ENCODE data around the gene EVI2B.
"Not testable (repeated sequence)": the region's sequence is repeated elsewhere in the genome, so short reads cannot be mapped to it uniquely, and the experiment has no call there.

Gene EVI2B

DNA sequence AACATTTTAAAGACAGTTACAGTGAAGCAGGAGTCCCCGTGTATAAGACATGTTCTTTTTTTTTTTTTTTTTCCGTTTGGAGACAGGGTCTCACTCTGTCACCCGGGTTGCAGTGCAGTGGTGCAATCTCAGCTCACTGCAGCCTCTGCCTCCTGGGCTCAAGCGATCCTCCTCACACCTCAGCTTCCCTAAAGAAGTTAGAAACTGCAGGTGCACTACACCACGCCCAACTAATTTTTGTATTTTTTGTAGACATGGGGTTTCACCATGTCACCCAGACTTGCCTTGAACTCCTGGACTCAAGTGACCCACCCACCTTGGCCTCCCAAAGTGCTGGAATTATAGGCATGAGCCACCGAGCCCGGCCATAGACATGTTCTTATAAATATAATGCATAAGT is 3.0 kb downstream of the EVI2B start:
- DNase-seq (ENCODE audit: low spot score), result no peak

- DNase-seq (ENCODE audit: low spot score), result no peak
These were observed 3.6 kb downstream of the EVI2B start for GRCh38 chr17:31310260-31310659.

- no peak for DNase-seq (ENCODE audit: low spot score)
These were observed 4.3 kb downstream of the EVI2B start for GRCh38 chr17:31309556-31309955.

DNA sequence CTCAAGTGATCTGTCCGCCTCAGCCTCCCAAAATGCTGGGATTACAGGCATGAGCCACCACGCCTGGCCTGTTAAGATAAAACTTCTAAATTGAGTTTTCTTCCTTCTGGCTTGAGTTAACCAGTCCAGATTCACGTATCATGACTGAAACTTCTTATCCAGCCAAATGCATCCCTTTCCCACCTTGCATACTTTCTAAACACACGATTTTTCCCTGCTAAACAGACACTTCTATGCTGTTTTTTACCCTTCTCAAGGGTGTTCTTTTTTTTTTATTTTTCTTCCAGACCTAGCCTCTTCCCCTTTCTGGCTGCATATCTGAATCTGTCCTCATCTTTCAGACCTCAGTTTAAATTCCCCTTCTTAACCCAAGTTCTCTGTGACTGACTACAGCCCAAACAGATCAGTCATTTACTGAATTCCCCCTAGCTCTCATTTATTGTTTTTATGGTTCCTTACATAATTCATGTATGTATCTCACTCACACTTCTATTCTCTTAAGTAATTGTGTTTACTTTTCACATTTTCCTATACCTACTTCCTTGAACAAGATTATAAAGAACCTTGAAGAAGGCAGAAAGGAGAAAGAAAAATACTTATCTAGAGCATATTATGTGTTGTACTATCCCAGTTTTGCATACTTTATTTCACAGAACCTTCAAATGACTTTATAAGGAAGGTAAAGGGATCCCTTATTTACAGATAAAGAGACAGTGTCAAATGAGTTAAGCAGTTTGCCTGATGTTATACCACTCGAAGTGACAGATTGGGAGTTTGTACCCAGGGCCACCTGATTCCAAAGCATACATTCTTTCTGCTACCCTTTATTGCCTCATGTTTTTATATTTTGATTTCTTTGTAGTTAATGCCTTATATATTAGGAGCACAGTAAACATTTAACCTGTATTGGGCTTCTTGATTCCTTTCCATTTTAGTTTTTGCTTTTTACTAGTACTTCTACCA is 5.2 kb downstream of the EVI2B start:
- DNase-seq (ENCODE audit: low spot score), result no peak

GRCh38 chr17:31307640-31308039 is 6.2 kb downstream of the EVI2B start:
- DNase-seq (ENCODE audit: low spot score), result no peak

GRCh38 chr17:31299624-31300023 is 14.2 kb downstream of the EVI2B start:
- no peak for DNase-seq (ENCODE audit: low spot score)

DNA sequence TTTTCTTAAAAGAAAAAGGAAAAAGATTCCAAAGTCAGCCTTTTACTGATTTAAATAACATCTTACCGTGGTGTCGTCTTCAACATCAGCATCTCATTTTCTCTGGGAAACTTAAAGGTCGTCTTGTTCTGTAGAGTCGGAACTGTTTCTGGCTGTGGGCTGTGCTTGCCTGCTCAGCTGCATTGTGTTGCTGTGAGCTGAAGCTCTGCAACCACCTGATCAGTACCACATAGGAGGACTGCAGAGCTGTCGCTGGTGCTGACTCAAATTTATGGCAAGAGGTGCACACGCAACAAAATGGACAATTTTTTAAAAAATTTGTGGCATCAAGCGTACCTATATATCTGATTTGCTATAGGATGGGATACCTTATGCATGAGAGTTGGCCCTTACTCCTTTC is 16.8 kb downstream of the EVI2B start, which contains the start of gene OMG:
Gene OMG, minus strand, starts transcription at position 150 of the 400 bp plus-strand sequence. CDS start 908 bp downstream, outside the sequence.
- DNase-seq (ENCODE audit: low spot score), result no peak

DNA sequence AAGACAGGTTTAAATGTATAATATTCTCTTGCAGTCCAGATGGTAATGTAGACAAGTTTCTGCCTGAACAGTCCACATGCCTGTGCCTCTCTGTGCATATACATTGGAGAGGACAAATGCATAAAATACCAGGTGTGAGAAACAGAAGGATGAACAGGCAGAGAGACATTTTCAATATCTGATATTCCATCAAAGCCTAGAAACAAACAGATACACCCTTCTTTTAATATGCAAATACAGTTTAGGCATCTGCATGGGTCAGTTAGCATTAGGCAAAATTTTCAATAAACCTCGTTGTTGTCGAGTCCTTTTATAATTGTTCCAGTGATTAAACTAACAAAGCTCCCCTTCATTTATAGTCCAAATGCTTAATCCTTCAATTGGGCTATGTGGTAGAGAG is 17.7 kb downstream of the EVI2B start:
- no peak for DNase-seq (ENCODE audit: low spot score)

DNA sequence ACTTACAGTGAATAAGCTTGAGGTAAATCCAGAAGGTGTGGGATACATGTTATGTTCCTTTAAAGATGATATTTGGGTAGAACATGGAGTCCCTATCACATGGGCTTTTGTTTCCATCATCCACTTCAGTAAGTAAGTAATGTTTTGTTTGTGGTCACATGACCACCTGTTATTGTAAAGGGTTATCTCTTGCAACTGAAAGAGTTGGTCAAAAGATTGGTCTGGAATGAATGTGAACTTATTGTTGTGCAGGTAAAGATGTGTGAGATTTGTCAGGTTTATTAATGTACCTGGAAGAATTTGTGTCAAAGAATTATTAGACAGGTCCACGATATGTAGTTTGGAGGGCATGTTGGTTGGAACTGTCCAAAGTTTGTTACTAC is 18.4 kb downstream of the EVI2B start:
- no peak for DNase-seq (ENCODE audit: low spot score)

DNA sequence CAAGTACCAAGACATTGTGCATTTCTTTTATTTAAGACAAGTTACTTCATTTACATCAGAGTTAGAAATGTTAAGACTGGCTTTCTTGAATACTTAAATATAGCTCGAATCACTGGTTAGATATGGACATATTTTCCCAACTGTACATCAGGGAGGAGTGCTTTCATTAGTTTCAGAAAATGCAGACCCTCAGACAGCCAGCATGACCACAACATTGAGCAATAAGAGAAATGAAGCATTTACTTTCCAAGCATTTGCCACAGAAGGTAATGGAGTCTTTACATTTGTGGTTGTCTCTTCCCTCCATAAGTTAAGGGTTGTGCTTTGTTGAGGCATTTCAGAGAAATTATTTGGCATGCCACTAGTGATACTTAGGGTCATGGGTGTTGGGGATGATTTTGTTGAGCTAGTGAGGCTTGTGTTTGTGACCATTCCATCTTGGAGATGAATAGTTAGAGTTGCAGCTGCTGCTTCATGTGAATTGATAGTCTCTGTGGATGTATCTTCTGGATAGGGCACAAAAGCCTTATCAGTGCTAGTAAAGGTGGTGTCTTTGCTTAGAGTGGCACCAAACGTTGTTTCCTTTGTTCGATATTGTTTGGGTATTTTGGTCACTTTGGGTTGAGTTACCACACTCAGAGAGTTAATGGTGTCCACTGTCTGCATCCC is 18.9 kb downstream of the EVI2B start:
- DNase-seq (ENCODE audit: low spot score), result no peak

DNA sequence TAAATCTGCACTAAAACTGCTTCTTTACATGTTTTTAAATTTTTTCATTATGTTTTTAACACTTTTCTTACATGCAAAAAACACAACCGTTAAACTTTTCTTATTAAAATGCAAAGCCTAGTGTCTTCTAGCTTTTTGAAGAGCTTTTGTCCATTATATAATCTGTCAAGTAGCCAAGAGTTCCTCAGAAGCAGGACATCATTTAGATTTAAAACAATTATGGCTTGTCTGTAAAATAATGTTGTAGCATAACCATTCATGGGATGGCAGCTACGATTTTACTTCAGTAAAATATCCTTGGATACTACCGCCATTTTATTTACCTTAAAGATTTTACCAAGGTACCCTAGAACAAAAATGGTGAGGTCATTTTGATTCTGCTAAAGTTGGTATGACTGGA is 19.6 kb downstream of the EVI2B start:
- no peak for DNase-seq (ENCODE audit: low spot score)

- DNase-seq (ENCODE audit: low spot score), result no peak
These were observed 20.3 kb downstream of the EVI2B start for GRCh38 chr17:31293581-31293980.

DNA sequence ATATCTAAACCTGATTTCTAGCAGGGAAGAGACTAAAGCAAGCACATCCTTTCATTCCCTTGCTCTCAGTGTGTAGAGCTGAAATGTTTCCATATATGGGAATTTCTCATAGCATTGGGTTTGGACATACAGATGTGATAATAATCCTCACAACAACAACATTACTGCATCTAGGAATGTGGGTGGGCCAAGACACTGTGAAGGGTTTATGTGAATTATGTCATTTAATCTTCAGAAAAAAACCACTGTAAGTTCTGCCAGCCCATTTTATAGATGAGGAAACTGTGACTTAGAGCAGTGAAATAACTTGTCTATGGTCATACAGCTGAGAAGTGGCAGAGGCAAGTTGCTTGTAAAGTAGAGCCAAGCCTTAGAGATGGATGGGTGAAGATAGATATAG is 22.0 kb downstream of the EVI2B start:
- no peak for DNase-seq (ENCODE audit: low spot score)

- DNase-seq (ENCODE audit: low spot score), result no peak
These were observed 24.1 kb downstream of the EVI2B start for GRCh38 chr17:31289790-31290189.

DNA sequence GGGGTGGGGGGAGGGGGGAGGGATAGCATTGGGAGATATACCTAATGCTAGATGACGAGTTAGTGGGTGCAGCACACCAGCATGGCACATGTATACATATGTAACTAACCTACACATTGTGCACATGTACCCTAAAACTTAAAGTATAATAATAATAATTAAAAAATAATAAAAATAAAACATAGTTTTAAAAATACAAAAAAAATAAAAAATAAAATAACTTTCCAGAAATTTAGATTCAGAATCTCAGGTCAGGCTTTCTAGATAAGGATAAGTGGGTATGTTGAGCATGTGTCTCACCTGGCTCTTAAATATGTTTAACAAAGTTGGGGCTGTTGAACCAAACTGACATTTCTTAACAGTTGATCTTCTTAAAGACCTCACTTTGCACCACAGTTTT is 25.9 kb downstream of the EVI2B start:
- DNase-seq (ENCODE audit: low spot score), result not testable (repeated sequence)

DNA sequence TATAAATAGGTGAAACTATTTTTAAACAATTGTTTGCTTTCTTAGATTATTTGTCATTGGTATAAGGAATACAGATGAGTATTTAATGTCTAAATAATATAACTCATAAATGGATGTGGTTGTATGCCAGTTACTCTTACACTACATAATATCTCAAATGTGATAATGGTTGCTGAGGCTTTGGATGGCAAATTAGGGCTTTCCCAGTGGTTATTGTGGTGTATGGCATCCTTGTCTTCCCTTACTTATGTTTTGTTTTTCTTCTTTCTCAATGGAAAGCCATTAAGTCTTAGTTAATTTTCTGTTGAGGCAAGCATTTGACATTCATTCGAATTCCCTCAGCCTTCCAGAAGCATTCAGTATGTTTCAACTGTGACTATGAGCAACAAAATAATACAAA is 27.3 kb downstream of the EVI2B start:
- no peak for DNase-seq (ENCODE audit: low spot score)

DNA sequence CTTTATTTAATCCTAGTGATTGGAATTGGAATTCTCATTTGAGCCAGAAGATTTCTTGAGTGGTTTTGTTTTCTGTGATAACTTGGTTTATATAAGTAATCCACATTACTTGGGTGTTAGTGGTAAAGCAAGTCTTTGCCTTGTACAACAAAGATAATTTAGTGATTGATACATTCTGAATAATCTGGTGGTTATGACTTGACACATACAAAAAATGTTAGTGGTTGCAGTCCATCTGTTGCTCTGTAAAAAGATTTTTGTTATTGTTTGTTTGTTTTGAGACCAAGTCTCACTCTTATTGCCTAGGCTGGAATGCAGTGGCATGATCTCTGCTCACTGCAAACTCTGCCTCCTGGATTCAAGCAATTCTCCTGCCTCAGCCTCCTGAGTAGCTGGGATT is 30.0 kb downstream of the EVI2B start:
- DNase-seq (ENCODE audit: low spot score), result peak; percentile 18

DNA sequence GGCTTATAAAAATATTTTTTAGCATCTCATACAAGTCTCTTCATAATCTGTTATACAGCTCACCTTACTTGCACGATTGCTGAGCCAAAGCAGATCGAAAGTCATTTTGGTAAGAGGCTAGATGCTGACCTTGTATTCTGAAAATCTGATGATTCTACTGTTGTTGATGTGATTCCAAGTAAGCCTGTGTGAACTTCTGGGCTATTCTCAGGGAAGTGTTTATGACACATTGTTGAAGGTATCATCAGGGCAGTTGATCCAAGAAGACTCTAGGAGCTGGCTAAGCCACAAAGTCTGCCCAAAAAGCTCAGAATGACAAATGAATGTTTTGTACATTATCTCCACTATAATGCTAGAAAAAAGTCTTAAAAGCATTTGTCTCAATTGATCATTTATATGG is 32.8 kb downstream of the EVI2B start:
- DNase-seq (ENCODE audit: low spot score), result peak; percentile 9

DNA sequence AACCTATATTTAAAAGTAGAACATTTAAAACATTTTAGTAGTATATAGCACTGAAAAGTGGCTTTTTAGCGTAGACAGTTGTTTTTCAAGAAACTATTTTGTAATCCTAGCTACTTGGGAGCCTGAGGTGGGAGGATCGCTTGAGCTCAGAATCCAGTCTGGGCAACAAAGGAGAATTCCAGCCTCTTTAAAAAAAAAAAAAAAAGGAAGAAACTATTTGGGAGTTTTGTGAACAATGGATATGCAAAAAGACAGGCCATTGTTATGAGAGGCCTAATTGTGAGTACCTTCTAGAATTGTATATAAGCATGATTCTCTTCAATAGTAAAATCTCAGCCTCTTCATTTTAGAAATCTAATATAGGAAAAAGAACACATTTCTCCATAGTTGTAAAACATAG is 34.5 kb downstream of the EVI2B start:
- DNase-seq (ENCODE audit: low spot score), result no peak

- no peak for DNase-seq (ENCODE audit: low spot score)
These were observed 38.7 kb downstream of the EVI2B start for GRCh38 chr17:31275116-31275515.

GRCh38 chr17:31274252-31274651 is 39.6 kb downstream of the EVI2B start:
- peak; percentile 40 for DNase-seq (ENCODE audit: low spot score)

- DNase-seq (ENCODE audit: low spot score), result no peak
These were observed 40.3 kb downstream of the EVI2B start for GRCh38 chr17:31273516-31273915.

- DNase-seq (ENCODE audit: low spot score), result no peak
These were observed 41.1 kb downstream of the EVI2B start for GRCh38 chr17:31272803-31273202.
